GM23338 (cell line): ENCODE data around the gene TASP1. TPM values are rescaled to one million over a fixed set of nuclear protein-coding genes. Genes with fewer than 3 reads are reported as not detected.

Experiments used
- ATAC-seq: fragments of 200-7000 bp; cut with Tn5 transposase; 3 replicates; pipeline ENCODE4 v1.9.1; 2020
- DNase-seq: peaks from one replicate; pipeline ENCODE4 v3.0.0-alpha.2; 2015; ENCODE audit warnings: low spot score
- H2AFZ ChIP-seq: fragments of 200-600 bp; sonication (generic); 2 replicates; pipeline ENCODE4 v1.8.0; 2016; ENCODE audit warnings: antibody characterized with exemption, mild to moderate bottlenecking, moderate library complexity
- H3F3A ChIP-seq: fragments of 200-600 bp; sonication (generic); replicated peaks from 2 replicates; pipeline ENCODE4 v1.8.0; 2017; ENCODE audit warnings: antibody characterized with exemption, mixed run types, low read depth
- H3K27ac ChIP-seq: fragments of 200-600 bp; sonication (generic); 2 replicates; pipeline ENCODE4 v1.6.1; 2016; ENCODE audit warnings: low read depth
- H3K27me3 ChIP-seq: fragments of 200-600 bp; sonication (generic); 2 replicates; pipeline ENCODE4 v1.8.0; 2016; ENCODE audit warnings: mild to moderate bottlenecking, mixed run types, moderate library complexity; ENCODE audit not compliant: insufficient read depth
- H3K36me3 ChIP-seq: fragments of 200-600 bp; sonication (generic); 2 replicates; pipeline ENCODE4 v1.8.0; 2016; ENCODE audit warnings: mild to moderate bottlenecking; ENCODE audit not compliant: insufficient read depth
- H3K4me1 ChIP-seq: fragments of 200-600 bp; sonication (generic); 2 replicates; pipeline ENCODE4 v1.8.0; 2016; ENCODE audit warnings: mild to moderate bottlenecking, moderate library complexity; ENCODE audit not compliant: insufficient read depth
- H3K4me2 ChIP-seq: fragments of 200-600 bp; sonication (generic); 2 replicates; pipeline ENCODE4 v1.7.1; 2017; ENCODE audit warnings: mixed run types
- H3K4me3 ChIP-seq: fragments of 200-600 bp; sonication (generic); 2 replicates; pipeline ENCODE4 v1.6.1; 2016; ENCODE audit warnings: mixed run types
- H3K79me2 ChIP-seq: fragments of 200-600 bp; sonication (generic); replicated peaks from 2 replicates; pipeline ENCODE4 v1.8.0; 2017; ENCODE audit warnings: mild to moderate bottlenecking; ENCODE audit not compliant: insufficient read depth
- H3K9me2 ChIP-seq: fragments of 200-600 bp; sonication (generic); 2 replicates; pipeline ENCODE4 v1.8.0; 2017; ENCODE audit not compliant: insufficient read depth
- H4K20me1 ChIP-seq: fragments of 200-600 bp; sonication (generic); replicated peaks from 2 replicates; pipeline ENCODE4 v1.8.0; 2017; ENCODE audit warnings: mild to moderate bottlenecking; ENCODE audit not compliant: insufficient read depth
- H3K27ac Mint-ChIP-seq: 2 replicates; pipeline ENCODE4 v1.8.0; 2020; ENCODE audit warnings: inconsistent platforms, mild to moderate bottlenecking, moderate library complexity, mixed read lengths
- H3K27me3 Mint-ChIP-seq: 3 replicates; pipeline ENCODE4 v1.8.0; 2022; ENCODE audit warnings: low read depth, mild to moderate bottlenecking, moderate library complexity, mixed read lengths, inconsistent platforms; ENCODE audit not compliant: insufficient read depth, poor library complexity
- H3K36me3 Mint-ChIP-seq: 3 replicates; pipeline ENCODE4 v1.8.0; 2021; ENCODE audit warnings: low read depth, mild to moderate bottlenecking, inconsistent platforms, moderate library complexity, mixed read lengths
- H3K4me1 Mint-ChIP-seq: 3 replicates; pipeline ENCODE4 v1.8.0; 2020; ENCODE audit warnings: mild to moderate bottlenecking, inconsistent platforms, mixed read lengths
- H3K4me3 Mint-ChIP-seq: 3 replicates; pipeline ENCODE4 v1.8.0; 2021; ENCODE audit warnings: moderate library complexity, mild to moderate bottlenecking, inconsistent platforms, mixed read lengths
- H3K9me3 Mint-ChIP-seq: 3 replicates; pipeline ENCODE4 v1.8.0; 2020; ENCODE audit warnings: moderate library complexity, mild to moderate bottlenecking, inconsistent platforms, mixed read lengths
- CREB1 ChIP-seq: fragments of 250-450 bp; sonication (Bioruptor Pico); IDR thresholded peaks from 2 replicates; pipeline ENCODE4 v1.5.0; 2020; ENCODE audit warnings: low read depth, mild to moderate bottlenecking, moderate library complexity
- CTCF ChIP-seq, 2 experiments: fragments of 200-600 bp in 1 of 2; sonication (generic) in 1 of 2; conservative IDR thresholded peaks; 2 replicates each; pipeline versions ENCODE4 v1.5.1 to v1.6.1; 2016 to 2017; ENCODE audit warnings: antibody characterized with exemption in 2 of 2, low read depth in 2 of 2, mild to moderate bottlenecking in 2 of 2, moderate library complexity in 1 of 2
- EZH2 ChIP-seq: fragments of 200-600 bp; sonication (generic); IDR thresholded peaks from one replicate; pipeline ENCODE4 v1.8.0; 2017; ENCODE audit warnings: antibody characterized with exemption, mild to moderate bottlenecking, low read depth; ENCODE audit not compliant: unreplicated experiment
- EZH2phosphoT487 ChIP-seq: fragments of 200-600 bp; sonication (generic); IDR thresholded peaks from one replicate; pipeline ENCODE4 v1.8.1; 2018; ENCODE audit warnings: antibody characterized with exemption; ENCODE audit not compliant: unreplicated experiment
- JUNB ChIP-seq: IDR thresholded peaks from one replicate; pipeline ENCODE4 v1.6.1; 2016; ENCODE audit warnings: antibody characterized with exemption; ENCODE audit not compliant: unreplicated experiment
- NANOG ChIP-seq: IDR thresholded peaks from 2 replicates; pipeline ENCODE4 v1.6.1; 2016; ENCODE audit warnings: antibody characterized with exemption, borderline replicate concordance
- REST ChIP-seq: IDR thresholded peaks from one replicate; pipeline ENCODE4 v1.6.1; 2018; ENCODE audit warnings: antibody characterized with exemption; ENCODE audit not compliant: unreplicated experiment
- STAT1 ChIP-seq: IDR thresholded peaks from one replicate; pipeline ENCODE4 v1.6.1; 2016; ENCODE audit warnings: antibody characterized with exemption; ENCODE audit not compliant: unreplicated experiment
- ZNF114 ChIP-seq: fragments of 250-450 bp; sonication (Bioruptor Pico); IDR thresholded peaks from 2 replicates; pipeline ENCODE4 v1.5.0; 2020; ENCODE audit warnings: mild to moderate bottlenecking, moderate library complexity
- ZNF331 ChIP-seq: fragments of 250-450 bp; sonication (Bioruptor Pico); IDR thresholded peaks from 2 replicates; pipeline ENCODE4 v1.5.0; 2020; ENCODE audit warnings: low read depth, mild to moderate bottlenecking, moderate library complexity
- ZNF462 ChIP-seq: fragments of 250-450 bp; sonication (Bioruptor Pico); IDR thresholded peaks from 2 replicates; pipeline ENCODE4 v1.5.0; 2020; ENCODE audit warnings: mild to moderate bottlenecking, moderate library complexity
- polyA plus RNA-seq: library from polyadenylated mRNA; unstranded; fragments of >200 nt; fragmentation: Nextera tagmentation; extraction: Ambion mirVana; gene quantifications from 2 replicates; pipeline ENCODE4 v1.2.1, GENCODE V29; 2016
- total RNA-seq: library from RNA; depleted of rRNA; stranded (reverse); fragments of >200 nt; shearing (Covaris generic); gene quantifications from 2 replicates; pipeline ENCODE4 v1.2.3, GENCODE V29; 2014

Gene TASP1
- total and polyA plus RNA-seq, 2 experiments from 2014 or later: 9.7 to 9.8 TPM

- Histone ChIP-seq H3K4me2 (no peak overlapping the region), H3F3A (no peaks in the 10 kb centered on the region), H2AFZ (peak overlapping the region; percentile 80), H3K36me3 (no peaks in the 10 kb centered on the region), H3K79me2 (no peaks in the 10 kb centered on the region), H3K4me3 (no peak overlapping the region), H3K27ac (no peak overlapping the region), H3K9me2 (no peaks in the 10 kb centered on the region), H4K20me1 (no peaks in the 10 kb centered on the region), H3K4me1 (peaks cover 26% of the 10 kb centered on the region), H3K27me3 (no peaks in the 10 kb centered on the region)
- ATAC-seq: no peak
- Mint-ChIP-seq H3K9me3 (peaks cover 3% of the 10 kb centered on the region; the same call in 1 of the 3 replicates), H3K27me3 (peaks cover 6% of the 10 kb centered on the region), H3K4me1 (peaks cover 22% of the 10 kb centered on the region), H3K36me3 (no peaks in the 10 kb centered on the region), H3K4me3 (no peak overlapping the region), H3K27ac (peak overlapping the region; percentile 60; the same call in 1 of the 2 replicates)
- no peak for TF ChIP-seq STAT1
- no peak for TF ChIP-seq ZNF114 (CRISPR knock-in tag)
- TF ChIP-seq JUNB: no peak
- TF ChIP-seq CTCF (conservative IDR thresholded peaks at IDR 0.05; ENCODE audit: low read depth in 2 of 2): no peak
- TF ChIP-seq REST: no peak
- TF ChIP-seq CREB1 (CRISPR knock-in tag): no peak
- no peak for TF ChIP-seq EZH2phosphoT487
- no peak for TF ChIP-seq EZH2
- TF ChIP-seq NANOG: no peak
- no peak for TF ChIP-seq ZNF462 (CRISPR knock-in tag)
- TF ChIP-seq ZNF331 (CRISPR knock-in tag): no peak
- no peak for DNase-seq
Observed at GRCh38 chr20:13648291-13649228, 9.8 kb upstream of the TASP1 start.
